ENCODE results near the gene FILIP1L. TPM values are rescaled to one million over a fixed set of nuclear protein-coding genes. Genes with fewer than 3 reads are reported as not detected.

The FILIP1L gene
- polyA plus RNA-seq, 1 donor (not counting 4 experiments of a cell fraction or from before 2014, with no cell fraction given) = 14.7 TPM

- Histone ChIP-seq H3K27me3 (ENCODE audit: control insufficient read depth, extremely low read depth, insufficient read depth, low read length) (no peaks in the 10 kb centered on the region), H3K27ac (ENCODE audit: control insufficient read depth, insufficient read depth, low read length) (no peak overlapping the region), H3K79me2 (ENCODE audit: control insufficient read depth, insufficient read depth, low read length) (no peaks in the 10 kb centered on the region), H3K4me1 (ENCODE audit: control insufficient read depth, extremely low read depth, insufficient read depth, low read length) (no peaks in the 10 kb centered on the region), H4K20me1 (ENCODE audit: control insufficient read depth, extremely low read depth, insufficient read depth, low read length) (no peaks in the 10 kb centered on the region), H3K4me2 (ENCODE audit: control insufficient read depth, extremely low read depth, insufficient read depth, low read depth, low read length) (no peak overlapping the region), H3K9me3 (ENCODE audit: control insufficient read depth, low read depth, low read length) (no peaks in the 10 kb centered on the region), H3K9me1 (ENCODE audit: control insufficient read depth, extremely low read depth, insufficient read depth, low read length) (no peaks in the 10 kb centered on the region), H3K4me3 (ENCODE audit: control insufficient read depth in 2 of 3, extremely low read depth in 1 of 3, insufficient read depth in 2 of 3, low read depth in 1 of 3, low read length in 3 of 3) (no peak overlapping the region), H3K9ac (ENCODE audit: control insufficient read depth, extremely low read depth, insufficient read depth, low read length) (no peak overlapping the region), H3K36me3 (ENCODE audit: control insufficient read depth in 2 of 2, extremely low read depth in 1 of 2, insufficient read depth in 2 of 2, low read length in 2 of 2) (peaks cover 0 to 10% of the 10 kb centered on the region in 2 experiments), H2AFZ (ENCODE audit: control insufficient read depth, low read length) (no peak overlapping the region)
- TF ChIP-seq CTCF (optimal IDR thresholded peaks at IDR 0.05 in 1 of 3, IDR thresholded peaks at IDR 0.05 in 1 of 3, conservative IDR thresholded peaks at IDR 0.05 in 1 of 3; ENCODE audit: extremely low read depth in 1 of 3, insufficient read depth in 2 of 3, low read length in 3 of 3) (no peak), EZH2 (IDR thresholded peaks at IDR 0.05; ENCODE audit: low read length) (no peak)
- no peak for DNase-seq (ENCODE audit: low read depth, low spot score)
- FAIRE-seq = no peak
- dilution Hi-C loops (cut with MboI; ENCODE audit: extremely low pct_ligation_motif_present, low sequenced_read_pairs) = no loop called here
Measured at GRCh38 chr3:99795573-99795972, 318.7 kb downstream of the FILIP1L start.

GRCh38 chr3:99794485-99794884, 319.8 kb downstream of the FILIP1L start:
- dilution Hi-C loops (cut with MboI; ENCODE audit: extremely low pct_ligation_motif_present, low sequenced_read_pairs) = no loop called here
- H4K20me1 ChIP-seq (ENCODE audit: control insufficient read depth, extremely low read depth, insufficient read depth, low read length) = no peaks in the 10 kb centered on the region
- no peak overlapping the region for H3K4me2 ChIP-seq (ENCODE audit: control insufficient read depth, extremely low read depth, insufficient read depth, low read depth, low read length)
- no peaks in the 10 kb centered on the region for H3K4me1 ChIP-seq (ENCODE audit: control insufficient read depth, extremely low read depth, insufficient read depth, low read length)
- TF ChIP-seq CTCF (optimal IDR thresholded peaks at IDR 0.05 in 1 of 3, IDR thresholded peaks at IDR 0.05 in 1 of 3, conservative IDR thresholded peaks at IDR 0.05 in 1 of 3; ENCODE audit: extremely low read depth in 1 of 3, insufficient read depth in 2 of 3, low read length in 3 of 3) (no peak), EZH2 (IDR thresholded peaks at IDR 0.05; ENCODE audit: low read length) (no peak)
- DNase-seq (ENCODE audit: low read depth, low spot score) (no peak), FAIRE-seq (no peak)
- no peak overlapping the region for H3K9ac ChIP-seq (ENCODE audit: control insufficient read depth, extremely low read depth, insufficient read depth, low read length)
- no peak overlapping the region for H2AFZ ChIP-seq (ENCODE audit: control insufficient read depth, low read length)
- no peaks in the 10 kb centered on the region for H3K79me2 ChIP-seq (ENCODE audit: control insufficient read depth, insufficient read depth, low read length)
- no peaks in the 10 kb centered on the region for H3K9me1 ChIP-seq (ENCODE audit: control insufficient read depth, extremely low read depth, insufficient read depth, low read length)
- no peak overlapping the region for H3K4me3 ChIP-seq (ENCODE audit: control insufficient read depth in 2 of 3, extremely low read depth in 1 of 3, insufficient read depth in 2 of 3, low read depth in 1 of 3, low read length in 3 of 3)
- H3K27ac ChIP-seq (ENCODE audit: control insufficient read depth, insufficient read depth, low read length) = no peak overlapping the region
- no peaks in the 10 kb centered on the region for H3K27me3 ChIP-seq (ENCODE audit: control insufficient read depth, extremely low read depth, insufficient read depth, low read length)
- H3K9me3 ChIP-seq (ENCODE audit: control insufficient read depth, low read depth, low read length) = no peaks in the 10 kb centered on the region
- H3K36me3 ChIP-seq (ENCODE audit: control insufficient read depth in 2 of 2, extremely low read depth in 1 of 2, insufficient read depth in 2 of 2, low read length in 2 of 2) = peaks cover 0 to 10% of the 10 kb centered on the region in 2 experiments

All from keratinocyte (primary cell).